ENCODE results near the gene GTF2F1. TPM values are rescaled to one million over a fixed set of nuclear protein-coding genes. Genes with fewer than 3 reads are reported as not detected.
"Not testable (repeated sequence)": the region's sequence is repeated elsewhere in the genome, so short reads cannot be mapped to it uniquely, and the experiment has no call there.

Gene GTF2F1
- total RNA-seq, 1 donor from 2014 or later, result 52.8 TPM

DNA sequence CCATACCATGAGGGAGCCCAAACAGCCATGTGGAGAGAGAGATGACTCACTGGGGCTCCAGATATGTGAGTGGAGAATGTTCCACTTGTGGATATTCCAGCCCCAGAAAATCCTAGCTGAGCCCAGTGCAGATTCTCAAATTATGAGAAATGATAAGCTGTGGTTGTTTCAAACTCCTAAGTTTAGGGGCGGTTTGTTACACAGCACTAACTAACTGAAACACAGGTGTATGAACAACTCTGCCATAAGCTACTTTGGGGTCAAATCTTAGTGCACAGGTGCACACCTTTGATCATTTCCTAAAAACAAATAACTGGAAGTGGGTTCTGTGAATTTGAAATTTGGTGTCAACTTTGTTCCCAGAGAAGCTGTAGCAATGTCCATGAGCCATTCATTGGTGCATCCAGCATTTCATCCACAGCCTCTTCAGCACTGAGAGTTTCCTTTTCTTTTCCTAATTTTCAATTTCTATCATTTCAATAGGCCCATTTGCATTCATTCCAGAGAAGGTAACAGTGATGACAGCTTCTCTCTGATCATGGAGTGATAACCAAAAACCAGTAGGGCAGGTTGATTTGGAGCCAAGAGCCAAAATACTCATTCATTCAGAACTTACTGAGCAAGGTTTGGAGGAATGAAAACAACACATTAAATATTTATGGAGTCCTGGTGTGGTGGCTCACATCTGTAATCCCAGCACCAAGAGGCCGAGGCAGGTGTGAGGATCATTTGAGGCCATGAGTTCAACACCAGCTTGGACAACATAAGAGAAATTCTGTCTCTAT, 40.4 kb downstream of the GTF2F1 start:
- Histone ChIP-seq H3K27me3 (no peaks in the 10 kb centered on the region), H3K9me3 (no peaks in the 10 kb centered on the region), H3K4me3 (no peak overlapping the region), H3K27ac (no peak overlapping the region), H3K4me1 (no peaks in the 10 kb centered on the region), H3K36me3 (no peaks in the 10 kb centered on the region)
- TF ChIP-seq POLR2A (IDR thresholded peaks at IDR 0.05) (no peak), POLR2AphosphoS5 (IDR thresholded peaks at IDR 0.05; ENCODE audit: insufficient read depth in 1 of 2, low read depth in 1 of 2) (peak in 1 of 2 donors; percentile 41), CTCF (IDR thresholded peaks at IDR 0.05) (no peak)
- DNase-seq (ENCODE audit: extremely low spot score in 2 of 2), result no peak
- intact Hi-C loops (cut with DNase I), result no loop called here

DNA sequence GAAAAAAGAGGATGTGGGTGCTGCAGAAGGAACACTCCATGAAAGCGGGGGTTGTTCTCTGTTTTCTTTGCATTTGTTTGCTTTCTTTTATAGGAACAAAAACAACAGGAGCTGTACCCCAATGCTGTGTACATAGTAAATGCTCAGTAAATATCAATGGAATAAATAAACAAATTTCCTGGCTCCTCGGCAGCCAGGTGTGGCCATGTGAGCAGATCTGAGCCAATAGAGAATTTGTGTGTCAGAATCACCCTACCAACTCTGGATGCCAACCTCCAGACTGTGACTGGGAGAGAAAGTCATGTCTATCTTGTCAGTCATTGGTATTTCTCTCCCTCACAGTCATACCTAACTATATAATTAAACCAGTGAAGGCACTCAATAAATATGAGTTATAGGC, 42.3 kb downstream of the GTF2F1 start:
- Histone ChIP-seq H3K4me3 (no peak overlapping the region), H3K4me1 (no peaks in the 10 kb centered on the region), H3K9me3 (no peaks in the 10 kb centered on the region), H3K36me3 (no peaks in the 10 kb centered on the region), H3K27me3 (no peaks in the 10 kb centered on the region), H3K27ac (no peak overlapping the region)
- DNase-seq (ENCODE audit: extremely low spot score in 2 of 2), result no peak
- intact Hi-C loops (cut with DNase I), result no loop called here
- TF ChIP-seq CTCF (IDR thresholded peaks at IDR 0.05), result no peak
- TF ChIP-seq POLR2A (IDR thresholded peaks at IDR 0.05), result no peak
- TF ChIP-seq POLR2AphosphoS5 (IDR thresholded peaks at IDR 0.05; ENCODE audit: insufficient read depth in 1 of 2, low read depth in 1 of 2), result no peak

- H3K4me1 ChIP-seq; H3K27ac ChIP-seq; H3K27me3 ChIP-seq; DNase-seq (ENCODE audit: extremely low spot score in 2 of 2); intact Hi-C loops (cut with DNase I); H3K36me3 ChIP-seq; H3K4me3 ChIP-seq; H3K9me3 ChIP-seq: not testable (repeated sequence)
Observed at GRCh38 chr19:6349271-6349670, 43.7 kb downstream of the GTF2F1 start.

DNA sequence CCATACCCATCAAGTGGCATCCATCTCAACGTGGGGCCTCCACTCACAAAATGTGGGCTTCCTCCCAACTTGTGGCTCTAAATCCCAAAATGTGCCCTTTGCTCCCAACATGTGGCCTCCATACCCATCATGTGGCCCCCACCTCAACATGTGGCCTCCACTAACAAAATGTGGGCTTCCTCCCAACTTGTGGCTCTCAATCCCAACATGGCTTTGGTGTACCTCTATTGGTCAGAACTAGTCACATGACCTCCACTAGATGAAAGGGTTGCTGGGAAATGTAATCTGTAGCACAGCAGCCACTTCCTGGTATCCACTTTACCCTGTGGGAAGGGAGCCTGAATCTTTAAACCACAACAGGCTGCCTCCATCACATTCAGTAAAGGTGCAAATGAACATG, 49.5 kb downstream of the GTF2F1 start:
- intact Hi-C loops (cut with DNase I), result no loop called here
- TF ChIP-seq CTCF (IDR thresholded peaks at IDR 0.05) (no peak), POLR2A (IDR thresholded peaks at IDR 0.05) (no peak), POLR2AphosphoS5 (IDR thresholded peaks at IDR 0.05; ENCODE audit: insufficient read depth in 1 of 2, low read depth in 1 of 2) (no peak)

GRCh38 chr19:6340493-6341201, 52.3 kb downstream of the GTF2F1 start:
- Histone ChIP-seq H3K9me3 (no peaks in the 10 kb centered on the region), H3K27me3 (no peaks in the 10 kb centered on the region), H3K36me3 (no peaks in the 10 kb centered on the region), H3K4me1 (no peaks in the 10 kb centered on the region), H3K27ac (no peak overlapping the region), H3K4me3 (no peak overlapping the region)
- TF ChIP-seq CTCF (IDR thresholded peaks at IDR 0.05), result no peak
- TF ChIP-seq POLR2AphosphoS5 (IDR thresholded peaks at IDR 0.05; ENCODE audit: insufficient read depth in 1 of 2, low read depth in 1 of 2), result no peak
- no peak for TF ChIP-seq POLR2A (IDR thresholded peaks at IDR 0.05)
- intact Hi-C loops (cut with DNase I), result no loop called here
- DNase-seq (ENCODE audit: extremely low spot score in 2 of 2), result no peak

More for the DNA sequence above, 49.5 kb downstream of the GTF2F1 start:
- Histone ChIP-seq H3K36me3 (no peaks in the 10 kb centered on the region), H3K9me3 (no peaks in the 10 kb centered on the region), H3K27me3 (no peaks in the 10 kb centered on the region), H3K4me3 (no peak overlapping the region), H3K27ac (no peak overlapping the region), H3K4me1 (no peaks in the 10 kb centered on the region)
- no peak for DNase-seq (ENCODE audit: extremely low spot score in 2 of 2)
